Activated CD4-positive, alpha-beta T cell treated with anti-CD3 and anti-CD28 coated beads for 24 hours (primary cell): ENCODE results near the gene TMEM139.
"Not testable (repeated sequence)": the region's sequence is repeated elsewhere in the genome, so short reads cannot be mapped to it uniquely, and the experiment has no call there.

ENCODE experiments used
- DNase-seq, 2 donors: peaks; one replicate each; pipeline ENCODE4 v3.0.0-alpha.2; 2020; ENCODE audit warnings: low read depth in 2 of 2

The TMEM139 gene

GRCh38 chr7:143259765-143260164, 25.0 kb upstream of the TMEM139 start:
- no peak for DNase-seq

GRCh38 chr7:143261901-143262300, 22.9 kb upstream of the TMEM139 start:
- no peak for DNase-seq

DNA sequence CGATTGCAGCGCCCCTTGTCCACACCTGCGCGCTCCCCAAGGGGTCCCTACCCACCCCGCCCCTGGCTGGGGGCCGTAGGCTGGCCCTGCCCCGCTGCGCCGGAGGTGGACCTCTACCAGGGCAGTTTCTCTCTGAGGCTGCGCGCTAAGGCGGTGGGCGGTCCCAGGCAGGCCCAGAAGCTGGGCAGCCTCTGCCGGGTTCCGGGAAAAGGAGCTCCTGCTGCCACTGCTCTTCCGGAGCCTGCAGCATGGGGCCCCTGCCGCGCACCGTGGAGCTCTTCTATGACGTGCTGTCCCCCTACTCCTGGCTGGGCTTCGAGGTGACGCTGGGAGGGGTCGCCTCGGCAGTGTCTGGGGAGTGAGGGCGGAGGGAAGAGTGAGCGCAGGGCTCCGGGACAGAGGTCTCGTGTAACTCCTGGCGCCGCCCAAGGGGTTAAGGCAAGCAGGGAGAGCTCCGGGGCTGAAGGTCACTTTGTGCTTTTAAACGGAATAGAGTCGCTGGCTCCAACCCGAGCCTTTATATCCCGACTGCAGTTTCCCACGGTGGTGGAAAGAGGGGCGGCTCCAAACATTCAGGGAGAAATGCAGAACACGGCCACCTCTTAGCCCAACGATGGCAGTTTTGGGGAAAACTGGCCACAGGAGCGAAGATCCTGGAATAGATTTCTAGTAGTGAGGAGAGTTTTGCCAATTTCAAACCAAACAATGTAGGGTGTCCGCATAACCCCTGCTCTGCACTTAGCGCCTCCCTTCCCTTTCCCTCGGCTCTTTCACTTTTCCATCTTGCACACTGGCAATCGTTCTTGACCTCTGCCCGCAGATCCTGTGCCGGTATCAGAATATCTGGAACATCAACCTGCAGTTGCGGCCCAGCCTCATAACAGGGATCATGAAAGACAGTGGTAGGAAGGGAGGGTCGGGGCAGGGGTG, 21.2 kb upstream of the TMEM139 start, which contains the start of gene GSTK1:
Gene GSTK1 (plus strand): TSS at position 176 of the 930 bp plus-strand sequence. CDS start 73 bp downstream, at position 249.
- peak; percentile 74 to 75 for DNase-seq

DNA sequence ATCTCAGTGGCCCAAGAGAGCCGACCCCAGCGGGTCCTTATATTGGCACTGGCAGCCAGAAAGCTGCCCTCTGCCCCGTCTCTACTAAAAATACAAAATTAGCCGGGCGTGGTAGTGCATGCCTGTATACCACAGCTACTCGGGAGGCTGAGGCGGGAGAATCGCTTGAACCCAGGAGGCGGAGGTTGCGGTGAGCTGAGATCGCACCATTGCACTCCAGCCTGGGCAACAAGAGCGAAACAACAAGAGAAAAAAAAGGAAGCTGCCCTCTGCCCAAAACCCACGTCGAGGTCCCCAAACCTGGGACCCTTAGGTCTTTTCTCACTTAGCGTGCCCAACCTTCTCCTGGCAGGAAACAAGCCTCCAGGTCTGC, 20.6 kb upstream of the TMEM139 start:
- not testable (repeated sequence) for DNase-seq

DNA sequence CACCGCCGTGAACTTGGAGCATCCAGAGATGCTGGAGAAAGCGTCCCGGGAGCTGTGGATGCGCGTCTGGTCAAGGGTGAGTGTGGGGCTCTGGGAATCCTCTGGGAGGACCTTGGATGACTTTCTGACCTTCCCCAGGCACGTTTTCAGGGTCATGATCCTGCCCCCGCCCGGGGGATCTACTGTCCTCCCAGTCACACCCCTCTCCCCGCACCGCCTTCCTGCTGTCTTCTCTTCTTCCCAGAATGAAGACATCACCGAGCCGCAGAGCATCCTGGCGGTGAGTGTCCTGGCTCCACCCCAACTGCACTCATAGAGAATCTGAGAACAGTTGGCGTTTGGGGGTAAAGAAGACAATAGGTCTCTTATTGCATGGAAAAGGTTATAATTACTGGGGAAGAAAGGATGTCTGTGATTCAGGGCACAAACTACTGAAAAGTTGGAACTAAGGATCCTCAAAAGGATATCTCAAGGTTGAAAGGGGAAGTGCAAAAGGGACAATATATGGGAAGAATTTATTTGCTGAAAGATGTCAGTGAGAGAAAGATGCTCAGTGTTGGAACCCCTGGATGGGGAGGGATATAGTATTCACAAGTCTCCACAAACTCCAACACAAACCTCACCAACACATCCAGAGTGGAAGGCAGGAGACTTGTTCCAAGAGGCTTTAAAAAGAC, 19.6 kb upstream of the TMEM139 start:
- DNase-seq: no peak

- DNase-seq: no peak
Measured at GRCh38 chr7:143269251-143269650, 15.5 kb upstream of the TMEM139 start.

DNA sequence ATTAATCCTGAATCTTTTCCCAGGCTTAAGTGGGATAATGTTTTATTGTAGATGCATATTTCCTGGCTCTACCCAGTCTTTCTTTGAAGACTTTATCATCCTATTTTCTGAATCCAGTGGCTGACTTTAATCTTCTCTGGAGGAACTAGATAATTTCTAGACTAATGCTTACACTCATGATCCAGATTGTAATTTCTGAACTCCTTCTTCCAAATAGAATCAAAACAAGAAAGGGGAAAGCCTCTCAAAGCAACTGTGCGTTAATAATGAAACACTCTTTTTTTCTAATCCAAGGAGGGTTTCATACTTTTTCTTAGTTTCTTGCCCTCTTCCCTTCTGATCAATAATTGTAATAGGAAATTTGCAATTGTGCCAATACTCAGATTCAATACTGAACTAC, 13.5 kb upstream of the TMEM139 start:
- no peak for DNase-seq

DNA sequence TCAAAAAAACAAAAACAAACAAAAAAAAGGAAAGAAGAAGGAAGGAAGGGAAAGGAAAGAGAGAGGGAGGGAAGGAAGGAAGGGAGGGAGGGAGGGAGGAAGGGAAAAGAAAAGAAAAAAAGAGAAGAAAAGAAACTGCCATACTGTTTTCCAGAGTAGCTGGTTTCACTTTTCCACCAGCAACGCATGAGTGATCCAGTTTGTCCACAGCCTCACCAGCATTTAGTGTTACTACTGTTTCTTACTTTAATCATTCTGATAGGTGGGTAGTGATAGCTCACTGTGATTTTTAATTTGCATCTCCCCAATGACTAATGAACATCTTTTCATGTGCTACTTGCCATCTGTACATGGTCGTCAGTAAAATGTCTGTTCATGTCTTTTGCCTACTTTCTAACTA, 11.9 kb upstream of the TMEM139 start:
- DNase-seq: no peak

- DNase-seq: no peak
Measured at GRCh38 chr7:143279186-143280098, 5.3 kb upstream of the TMEM139 start.

- no peak for DNase-seq
Measured at GRCh38 chr7:143280160-143280559, 4.6 kb upstream of the TMEM139 start.

DNA sequence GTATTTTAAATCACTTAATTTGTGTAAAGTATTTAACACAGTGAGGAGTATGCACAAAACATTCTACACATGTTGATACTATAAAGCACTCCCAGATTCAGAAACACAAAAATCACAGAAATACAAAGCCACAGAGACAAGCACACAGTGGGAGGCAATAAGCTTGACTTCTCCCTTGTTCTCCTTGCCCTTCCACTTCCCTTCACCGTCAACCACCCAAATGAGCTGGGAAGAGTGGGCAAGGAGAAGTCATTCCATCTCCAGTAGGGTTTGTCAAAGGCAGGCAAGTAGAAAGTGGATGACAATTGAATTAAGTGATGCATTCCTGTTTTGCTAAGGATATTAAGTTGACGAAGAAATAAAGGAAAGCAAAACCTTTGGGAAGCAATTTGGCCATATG, 4.2 kb upstream of the TMEM139 start:
- DNase-seq: no peak

GRCh38 chr7:143281529-143281928, 3.2 kb upstream of the TMEM139 start:
- DNase-seq: no peak

DNA sequence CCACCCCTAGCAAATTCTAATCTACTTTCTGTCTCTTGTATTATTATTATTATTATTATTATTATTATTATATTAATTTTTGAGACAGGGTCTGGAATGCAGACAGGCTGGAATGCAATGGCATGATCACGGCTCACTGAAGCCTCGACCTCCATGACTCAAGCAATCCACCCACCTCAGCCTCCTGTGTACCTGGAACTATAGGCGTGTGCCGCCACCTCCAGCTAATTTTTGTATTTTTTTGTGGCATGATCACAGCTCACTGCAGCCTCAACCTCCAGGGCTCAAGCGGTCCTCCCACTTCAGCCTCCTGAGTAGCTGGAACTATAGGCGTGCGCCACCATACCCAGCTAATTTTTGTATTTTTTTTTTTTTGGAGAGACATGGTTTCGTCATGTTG, 2.6 kb upstream of the TMEM139 start:
- no peak for DNase-seq

DNA sequence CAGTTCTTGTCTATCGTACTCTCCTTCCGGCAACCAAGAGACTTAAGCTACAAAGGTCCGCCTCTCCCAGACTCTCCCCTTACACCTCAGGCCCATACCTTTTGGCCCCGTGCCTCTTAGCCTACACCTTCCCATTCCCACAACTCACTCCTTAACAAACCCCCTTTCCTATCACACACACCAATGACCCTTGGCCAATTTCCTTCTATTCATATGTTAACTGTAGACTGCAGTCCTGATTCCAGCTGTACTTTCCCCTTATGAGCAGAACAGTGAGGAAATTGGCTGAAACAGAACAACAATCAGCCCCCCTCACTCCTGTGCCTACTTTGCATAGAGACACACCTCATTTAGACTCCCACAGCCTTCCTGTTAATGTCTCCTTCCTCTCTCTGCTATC, 1.4 kb upstream of the TMEM139 start:
- no peak for DNase-seq

DNA sequence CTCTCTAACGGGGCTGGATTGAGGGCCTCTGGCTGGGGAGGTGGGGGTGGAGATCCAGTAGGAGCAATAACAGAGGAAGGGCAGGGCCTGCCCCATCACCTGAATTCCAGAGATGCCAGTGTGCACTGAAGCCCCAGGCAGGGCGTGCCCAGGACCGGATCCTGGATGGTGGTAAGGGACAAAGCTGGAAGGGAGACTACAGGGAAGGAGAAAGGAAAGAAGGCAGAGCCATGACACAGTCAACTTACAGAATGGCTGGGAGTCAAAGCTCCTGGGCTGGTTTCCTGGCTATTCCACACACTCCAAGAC, 666 bp downstream of the TMEM139 start:
- DNase-seq: no peak

DNA sequence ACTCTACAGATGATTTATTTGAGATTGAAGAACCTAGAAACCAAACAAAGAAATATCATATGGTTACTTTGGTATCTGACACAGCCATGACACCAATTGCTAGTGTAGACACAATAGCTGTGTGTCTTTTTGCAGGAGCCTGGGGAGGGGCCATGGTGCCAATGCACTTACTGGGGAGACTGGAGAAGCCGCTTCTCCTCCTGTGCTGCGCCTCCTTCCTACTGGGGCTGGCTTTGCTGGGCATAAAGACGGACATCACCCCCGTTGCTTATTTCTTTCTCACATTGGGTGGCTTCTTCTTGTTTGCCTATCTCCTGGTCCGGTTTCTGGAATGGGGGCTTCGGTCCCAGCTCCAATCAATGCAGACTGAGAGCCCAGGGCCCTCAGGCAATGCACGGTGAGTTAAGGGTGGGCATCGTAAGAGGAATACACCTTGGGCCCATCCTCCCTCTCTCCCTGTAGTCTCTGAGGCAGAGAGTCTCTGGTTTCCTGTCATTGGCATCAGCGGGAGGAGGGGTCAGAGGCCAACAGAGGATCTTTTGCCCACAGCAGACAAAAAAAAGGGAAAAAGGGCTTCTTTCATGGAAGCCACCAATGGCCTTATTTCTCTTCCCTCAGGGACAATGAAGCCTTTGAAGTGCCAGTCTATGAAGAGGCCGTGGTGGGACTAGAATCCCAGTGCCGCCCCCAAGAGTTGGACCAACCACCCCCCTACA, 1.2 kb downstream of the TMEM139 start:
- DNase-seq: no peak

- DNase-seq: no peak
Measured at GRCh38 chr7:143286522-143286890, 1.7 kb downstream of the TMEM139 start.

DNA sequence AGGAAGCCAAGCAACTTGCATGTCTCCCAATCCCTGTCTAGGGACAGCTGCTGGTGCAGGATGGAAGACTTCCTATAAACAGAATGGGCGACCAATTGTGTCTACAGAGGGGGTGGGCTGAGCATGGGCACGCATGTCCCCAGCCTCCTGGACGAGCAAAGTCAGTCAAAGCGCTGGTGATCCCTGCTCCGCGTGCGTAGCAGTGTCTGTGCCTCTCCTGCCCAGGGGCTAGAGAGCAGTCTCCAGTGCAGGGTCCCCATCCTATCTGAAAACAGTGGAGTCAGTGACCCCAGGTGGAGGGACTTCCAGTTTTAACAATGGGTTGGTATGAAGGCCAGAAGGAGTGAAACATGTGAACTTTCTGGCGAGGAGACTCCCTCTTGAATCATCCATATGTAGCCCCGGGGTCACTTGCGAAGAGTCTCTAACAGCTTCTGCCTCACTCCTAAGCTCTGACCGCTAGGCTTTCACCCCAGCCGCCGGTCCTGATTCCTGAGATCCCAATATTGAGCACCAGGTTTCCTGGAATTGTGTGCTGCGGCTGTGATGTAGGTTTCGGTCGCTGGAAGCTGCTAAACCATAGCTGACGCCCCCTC, 2.7 kb downstream of the TMEM139 start:
- no peak for DNase-seq

DNA sequence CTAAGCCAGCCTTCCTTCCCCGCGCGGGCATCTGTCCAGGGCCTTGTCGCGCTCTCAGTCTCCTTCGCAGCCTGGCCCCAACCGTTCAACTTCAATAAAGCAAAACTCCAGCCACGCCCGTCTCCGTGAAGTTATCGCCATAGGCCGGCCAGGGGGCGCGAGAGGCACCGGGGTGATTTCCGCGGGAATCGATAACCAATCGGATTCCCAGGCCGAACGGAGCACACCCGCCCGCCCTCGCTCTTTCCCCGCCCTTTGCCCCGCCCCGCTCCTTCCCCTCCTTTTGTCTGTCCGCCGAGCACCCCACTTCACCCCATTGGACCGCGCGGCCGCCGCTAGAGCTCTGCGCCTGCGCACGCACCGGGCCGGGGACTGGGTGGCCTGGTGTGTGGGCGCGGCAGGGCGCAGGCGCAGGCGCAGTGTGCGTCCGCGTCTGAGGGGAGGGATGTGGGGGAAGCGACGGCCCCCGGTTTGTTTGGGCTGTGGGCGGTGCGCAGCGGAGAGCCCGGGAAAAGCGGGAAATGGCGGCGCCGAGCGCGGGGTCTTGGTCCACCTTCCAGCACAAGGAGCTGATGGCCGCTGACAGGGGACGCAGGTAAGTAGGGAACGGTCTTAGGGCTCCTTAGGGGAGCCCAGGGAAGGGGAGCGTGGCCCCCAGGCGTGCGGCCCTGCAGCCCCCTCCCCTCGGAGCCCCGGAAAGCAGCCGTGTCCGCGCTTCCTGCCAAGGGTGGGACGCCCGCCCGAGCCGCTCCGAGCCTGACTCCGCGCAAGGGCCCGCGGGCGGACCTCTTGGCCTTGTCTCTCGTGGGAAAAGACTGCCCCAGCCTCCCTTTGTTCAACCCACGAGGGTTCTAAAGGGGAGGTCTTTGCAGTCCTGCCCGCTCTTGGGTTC, 3.4 kb downstream of the TMEM139 start, which contains the start of gene CASP2:
Gene CASP2 (plus strand): TSS at position 417 of the 892 bp plus-strand sequence. CDS start 105 bp downstream, at position 522.
- DNase-seq: peak; percentile 98

DNA sequence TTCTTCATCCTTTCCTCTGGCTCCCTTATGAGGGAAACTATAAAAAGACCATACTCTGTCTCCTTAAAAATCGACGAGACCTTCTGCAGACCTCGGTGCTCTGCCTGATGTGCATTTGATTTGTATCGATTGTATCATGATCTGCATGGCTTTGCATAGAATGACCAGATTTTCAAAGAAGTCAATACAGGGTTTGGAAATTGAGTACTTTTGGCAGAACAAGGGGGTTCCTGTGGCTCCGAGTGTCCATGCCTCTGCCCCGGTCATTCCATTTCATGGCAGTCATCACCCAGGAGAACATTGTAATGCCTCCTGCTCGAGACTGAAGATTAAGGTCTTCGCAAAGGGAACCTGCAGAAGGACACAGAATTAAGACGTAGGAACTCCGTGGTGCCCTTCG, 4.1 kb downstream of the TMEM139 start:
- no peak for DNase-seq
